Measurements from ENCODE around the gene FAAP20.

Gene FAAP20

GRCh38 chr1:2144501-2145090 is 50.0 kb downstream of the FAAP20 start:
- in situ Hi-C loops (cut with MboI; ENCODE audit: low sequenced_read_pairs): no loop called here

GRCh38 chr1:2143814-2144500 is 50.6 kb downstream of the FAAP20 start:
- in situ Hi-C loops (cut with MboI; ENCODE audit: low sequenced_read_pairs): no loop called here

GRCh38 chr1:2141025-2141424 is 53.5 kb downstream of the FAAP20 start:
- in situ Hi-C loops (cut with MboI; ENCODE audit: low sequenced_read_pairs): no loop called here

All from HL-60/S4 (cell line).